GM23338 (cell line): ENCODE measurements around the gene RUFY1. TPM values are rescaled to one million over a fixed set of nuclear protein-coding genes. Genes with fewer than 3 reads are reported as not detected.
A peak's percentile ranks its signal among the peaks of the same experiment; 100 is the strongest.

Experiments used
- ATAC-seq: fragments of 200-7000 bp; cut with Tn5 transposase; 3 replicates; pipeline ENCODE4 v1.9.1; 2020
- DNase-seq: peaks from one replicate; pipeline ENCODE4 v3.0.0-alpha.2; 2015; ENCODE audit warnings: low spot score
- H2AFZ ChIP-seq: fragments of 200-600 bp; sonication (generic); 2 replicates; pipeline ENCODE4 v1.8.0; 2016; ENCODE audit warnings: antibody characterized with exemption, mild to moderate bottlenecking, moderate library complexity
- H3F3A ChIP-seq: fragments of 200-600 bp; sonication (generic); replicated peaks from 2 replicates; pipeline ENCODE4 v1.8.0; 2017; ENCODE audit warnings: antibody characterized with exemption, mixed run types, low read depth
- H3K27ac ChIP-seq: fragments of 200-600 bp; sonication (generic); 2 replicates; pipeline ENCODE4 v1.6.1; 2016; ENCODE audit warnings: low read depth
- H3K27me3 ChIP-seq: fragments of 200-600 bp; sonication (generic); 2 replicates; pipeline ENCODE4 v1.8.0; 2016; ENCODE audit warnings: mild to moderate bottlenecking, mixed run types, moderate library complexity; ENCODE audit not compliant: insufficient read depth
- H3K36me3 ChIP-seq: fragments of 200-600 bp; sonication (generic); 2 replicates; pipeline ENCODE4 v1.8.0; 2016; ENCODE audit warnings: mild to moderate bottlenecking; ENCODE audit not compliant: insufficient read depth
- H3K4me1 ChIP-seq: fragments of 200-600 bp; sonication (generic); 2 replicates; pipeline ENCODE4 v1.8.0; 2016; ENCODE audit warnings: mild to moderate bottlenecking, moderate library complexity; ENCODE audit not compliant: insufficient read depth
- H3K4me2 ChIP-seq: fragments of 200-600 bp; sonication (generic); 2 replicates; pipeline ENCODE4 v1.7.1; 2017; ENCODE audit warnings: mixed run types
- H3K4me3 ChIP-seq: fragments of 200-600 bp; sonication (generic); 2 replicates; pipeline ENCODE4 v1.6.1; 2016; ENCODE audit warnings: mixed run types
- H3K79me2 ChIP-seq: fragments of 200-600 bp; sonication (generic); replicated peaks from 2 replicates; pipeline ENCODE4 v1.8.0; 2017; ENCODE audit warnings: mild to moderate bottlenecking; ENCODE audit not compliant: insufficient read depth
- H3K9me2 ChIP-seq: fragments of 200-600 bp; sonication (generic); 2 replicates; pipeline ENCODE4 v1.8.0; 2017; ENCODE audit not compliant: insufficient read depth
- H4K20me1 ChIP-seq: fragments of 200-600 bp; sonication (generic); replicated peaks from 2 replicates; pipeline ENCODE4 v1.8.0; 2017; ENCODE audit warnings: mild to moderate bottlenecking; ENCODE audit not compliant: insufficient read depth
- H3K27ac Mint-ChIP-seq: 2 replicates; pipeline ENCODE4 v1.8.0; 2020; ENCODE audit warnings: inconsistent platforms, mild to moderate bottlenecking, moderate library complexity, mixed read lengths
- H3K27me3 Mint-ChIP-seq: 3 replicates; pipeline ENCODE4 v1.8.0; 2022; ENCODE audit warnings: low read depth, mild to moderate bottlenecking, moderate library complexity, mixed read lengths, inconsistent platforms; ENCODE audit not compliant: insufficient read depth, poor library complexity
- H3K36me3 Mint-ChIP-seq: 3 replicates; pipeline ENCODE4 v1.8.0; 2021; ENCODE audit warnings: low read depth, mild to moderate bottlenecking, inconsistent platforms, moderate library complexity, mixed read lengths
- H3K4me1 Mint-ChIP-seq: 3 replicates; pipeline ENCODE4 v1.8.0; 2020; ENCODE audit warnings: mild to moderate bottlenecking, inconsistent platforms, mixed read lengths
- H3K4me3 Mint-ChIP-seq: 3 replicates; pipeline ENCODE4 v1.8.0; 2021; ENCODE audit warnings: moderate library complexity, mild to moderate bottlenecking, inconsistent platforms, mixed read lengths
- H3K9me3 Mint-ChIP-seq: 3 replicates; pipeline ENCODE4 v1.8.0; 2020; ENCODE audit warnings: moderate library complexity, mild to moderate bottlenecking, inconsistent platforms, mixed read lengths
- EZH2 ChIP-seq: fragments of 200-600 bp; sonication (generic); IDR thresholded peaks from one replicate; pipeline ENCODE4 v1.8.0; 2017; ENCODE audit warnings: antibody characterized with exemption, mild to moderate bottlenecking, low read depth; ENCODE audit not compliant: unreplicated experiment
- JUNB ChIP-seq: IDR thresholded peaks from one replicate; pipeline ENCODE4 v1.6.1; 2016; ENCODE audit warnings: antibody characterized with exemption; ENCODE audit not compliant: unreplicated experiment
- NANOG ChIP-seq: IDR thresholded peaks from 2 replicates; pipeline ENCODE4 v1.6.1; 2016; ENCODE audit warnings: antibody characterized with exemption, borderline replicate concordance
- POLR2AphosphoS5 ChIP-seq: IDR thresholded peaks from 2 replicates; pipeline ENCODE4 v1.6.1; 2016; ENCODE audit warnings: antibody characterized with exemption, low read depth
- ZNF331 ChIP-seq: fragments of 250-450 bp; sonication (Bioruptor Pico); IDR thresholded peaks from 2 replicates; pipeline ENCODE4 v1.5.0; 2020; ENCODE audit warnings: low read depth, mild to moderate bottlenecking, moderate library complexity
- polyA plus RNA-seq: library from polyadenylated mRNA; unstranded; fragments of >200 nt; fragmentation: Nextera tagmentation; extraction: Ambion mirVana; gene quantifications from 2 replicates; pipeline ENCODE4 v1.2.1, GENCODE V29; 2016
- total RNA-seq: library from RNA; depleted of rRNA; stranded (reverse); fragments of >200 nt; shearing (Covaris generic); gene quantifications from 2 replicates; pipeline ENCODE4 v1.2.3, GENCODE V29; 2014
- TF ChIP-seq, protein P1 (sequence below): IDR thresholded peaks from 2 replicates; pipeline ENCODE4 v1.6.1; 2016; ENCODE audit warnings: antibody characterized with exemption
- TF ChIP-seq, protein P2 (sequence below): IDR thresholded peaks from one replicate; pipeline ENCODE4 v1.6.1; 2018; ENCODE audit warnings: antibody characterized with exemption; ENCODE audit not compliant: unreplicated experiment
- TF ChIP-seq, protein P3 (sequence below): fragments of 250-450 bp; sonication (Bioruptor Pico); IDR thresholded peaks from 2 replicates; pipeline ENCODE4 v1.5.0; 2020; ENCODE audit warnings: mild to moderate bottlenecking, moderate library complexity
- TF ChIP-seq, protein P4 (sequence below), 2 experiments: fragments of 200-600 bp in 1 of 2; sonication (generic) in 1 of 2; conservative IDR thresholded peaks; 2 replicates each; pipeline versions ENCODE4 v1.5.1 to v1.6.1; 2016 to 2017; ENCODE audit warnings: antibody characterized with exemption in 2 of 2, low read depth in 2 of 2, mild to moderate bottlenecking in 2 of 2, moderate library complexity in 1 of 2

Gene RUFY1
- total and polyA plus RNA-seq, 2 experiments from 2014 or later, result 25.3 to 31.6 TPM

DNA sequence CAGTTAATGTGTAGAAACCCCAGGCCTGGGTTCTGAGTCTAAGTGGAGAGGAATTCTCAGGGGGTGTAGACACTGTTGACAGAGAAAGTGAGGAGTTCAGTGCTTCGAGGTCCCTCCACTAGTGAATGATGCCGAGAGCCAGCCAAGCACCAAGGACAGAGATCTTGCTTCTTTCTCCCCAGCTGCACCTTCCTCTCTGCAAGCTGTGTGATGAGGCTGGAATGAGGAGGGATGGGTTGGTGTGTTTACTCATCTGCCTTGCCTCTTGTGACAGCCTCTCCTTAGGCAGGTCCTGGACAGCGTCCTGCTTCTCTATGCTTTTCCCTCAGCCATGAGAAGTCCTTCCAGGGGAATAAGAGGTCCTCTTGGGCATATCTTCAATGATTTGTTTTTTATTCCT is 37.8 kb downstream of the RUFY1 start:
- H3K27me3 ChIP-seq, result no peaks in the 10 kb centered on the region
- H3K79me2 ChIP-seq, result no peaks in the 10 kb centered on the region
- H4K20me1 ChIP-seq, result no peaks in the 10 kb centered on the region
- H3F3A ChIP-seq, result no peaks in the 10 kb centered on the region; the same call in 1 of the 2 replicates
- no peak overlapping the region for H3K27ac Mint-ChIP-seq
- H2AFZ ChIP-seq, result no peak overlapping the region
- no peak overlapping the region for H3K4me3 ChIP-seq
- no peaks in the 10 kb centered on the region for H3K4me1 ChIP-seq
- peaks cover 34% of the 10 kb centered on the region for H3K36me3 ChIP-seq
- H3K9me3 Mint-ChIP-seq, result no peaks in the 10 kb centered on the region
- no peaks in the 10 kb centered on the region for H3K9me2 ChIP-seq
- no peak overlapping the region for H3K4me2 ChIP-seq
- DNase-seq, result no peak
- TF ChIP-seq JUNB, result no peak
- no peak for TF ChIP-seq NANOG
- TF ChIP-seq, protein P1, sequence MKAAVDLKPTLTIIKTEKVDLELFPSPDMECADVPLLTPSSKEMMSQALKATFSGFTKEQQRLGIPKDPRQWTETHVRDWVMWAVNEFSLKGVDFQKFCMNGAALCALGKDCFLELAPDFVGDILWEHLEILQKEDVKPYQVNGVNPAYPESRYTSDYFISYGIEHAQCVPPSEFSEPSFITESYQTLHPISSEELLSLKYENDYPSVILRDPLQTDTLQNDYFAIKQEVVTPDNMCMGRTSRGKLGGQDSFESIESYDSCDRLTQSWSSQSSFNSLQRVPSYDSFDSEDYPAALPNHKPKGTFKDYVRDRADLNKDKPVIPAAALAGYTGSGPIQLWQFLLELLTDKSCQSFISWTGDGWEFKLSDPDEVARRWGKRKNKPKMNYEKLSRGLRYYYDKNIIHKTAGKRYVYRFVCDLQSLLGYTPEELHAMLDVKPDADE, result no peak
- TF ChIP-seq, protein P2, sequence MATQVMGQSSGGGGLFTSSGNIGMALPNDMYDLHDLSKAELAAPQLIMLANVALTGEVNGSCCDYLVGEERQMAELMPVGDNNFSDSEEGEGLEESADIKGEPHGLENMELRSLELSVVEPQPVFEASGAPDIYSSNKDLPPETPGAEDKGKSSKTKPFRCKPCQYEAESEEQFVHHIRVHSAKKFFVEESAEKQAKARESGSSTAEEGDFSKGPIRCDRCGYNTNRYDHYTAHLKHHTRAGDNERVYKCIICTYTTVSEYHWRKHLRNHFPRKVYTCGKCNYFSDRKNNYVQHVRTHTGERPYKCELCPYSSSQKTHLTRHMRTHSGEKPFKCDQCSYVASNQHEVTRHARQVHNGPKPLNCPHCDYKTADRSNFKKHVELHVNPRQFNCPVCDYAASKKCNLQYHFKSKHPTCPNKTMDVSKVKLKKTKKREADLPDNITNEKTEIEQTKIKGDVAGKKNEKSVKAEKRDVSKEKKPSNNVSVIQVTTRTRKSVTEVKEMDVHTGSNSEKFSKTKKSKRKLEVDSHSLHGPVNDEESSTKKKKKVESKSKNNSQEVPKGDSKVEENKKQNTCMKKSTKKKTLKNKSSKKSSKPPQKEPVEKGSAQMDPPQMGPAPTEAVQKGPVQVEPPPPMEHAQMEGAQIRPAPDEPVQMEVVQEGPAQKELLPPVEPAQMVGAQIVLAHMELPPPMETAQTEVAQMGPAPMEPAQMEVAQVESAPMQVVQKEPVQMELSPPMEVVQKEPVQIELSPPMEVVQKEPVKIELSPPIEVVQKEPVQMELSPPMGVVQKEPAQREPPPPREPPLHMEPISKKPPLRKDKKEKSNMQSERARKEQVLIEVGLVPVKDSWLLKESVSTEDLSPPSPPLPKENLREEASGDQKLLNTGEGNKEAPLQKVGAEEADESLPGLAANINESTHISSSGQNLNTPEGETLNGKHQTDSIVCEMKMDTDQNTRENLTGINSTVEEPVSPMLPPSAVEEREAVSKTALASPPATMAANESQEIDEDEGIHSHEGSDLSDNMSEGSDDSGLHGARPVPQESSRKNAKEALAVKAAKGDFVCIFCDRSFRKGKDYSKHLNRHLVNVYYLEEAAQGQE, result peak; percentile 45
- no peaks in the 10 kb centered on the region for H3K4me1 Mint-ChIP-seq
- H3K27ac ChIP-seq, result no peak overlapping the region
- ATAC-seq, result no peak; the same call in 2 of the 3 replicates
- no peak overlapping the region for H3K4me3 Mint-ChIP-seq
- peaks cover 70% of the 10 kb centered on the region for H3K36me3 Mint-ChIP-seq
- peaks cover 6% of the 10 kb centered on the region for H3K27me3 Mint-ChIP-seq

DNA sequence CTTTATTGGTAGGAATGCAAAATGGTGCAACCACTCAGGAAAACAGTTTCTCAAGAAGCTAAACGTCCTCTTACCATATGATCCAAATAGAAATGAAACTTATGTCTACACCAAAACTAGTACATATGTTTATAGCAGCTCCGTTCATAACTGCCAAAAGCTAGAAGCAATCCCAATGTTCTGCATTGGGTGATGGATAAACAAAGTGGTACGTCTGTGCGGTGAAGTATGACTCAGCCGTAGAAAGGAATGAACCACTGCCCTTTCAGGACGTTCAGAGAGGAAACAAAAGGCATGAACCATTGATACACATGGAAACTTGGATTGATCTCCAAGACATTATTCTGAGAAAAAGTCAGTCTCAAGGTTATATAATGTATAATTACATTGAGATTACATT is 45.6 kb downstream of the RUFY1 start:
- H3K9me2 ChIP-seq, result no peaks in the 10 kb centered on the region
- no peak for TF ChIP-seq POLR2AphosphoS5
- TF ChIP-seq, protein P3, sequence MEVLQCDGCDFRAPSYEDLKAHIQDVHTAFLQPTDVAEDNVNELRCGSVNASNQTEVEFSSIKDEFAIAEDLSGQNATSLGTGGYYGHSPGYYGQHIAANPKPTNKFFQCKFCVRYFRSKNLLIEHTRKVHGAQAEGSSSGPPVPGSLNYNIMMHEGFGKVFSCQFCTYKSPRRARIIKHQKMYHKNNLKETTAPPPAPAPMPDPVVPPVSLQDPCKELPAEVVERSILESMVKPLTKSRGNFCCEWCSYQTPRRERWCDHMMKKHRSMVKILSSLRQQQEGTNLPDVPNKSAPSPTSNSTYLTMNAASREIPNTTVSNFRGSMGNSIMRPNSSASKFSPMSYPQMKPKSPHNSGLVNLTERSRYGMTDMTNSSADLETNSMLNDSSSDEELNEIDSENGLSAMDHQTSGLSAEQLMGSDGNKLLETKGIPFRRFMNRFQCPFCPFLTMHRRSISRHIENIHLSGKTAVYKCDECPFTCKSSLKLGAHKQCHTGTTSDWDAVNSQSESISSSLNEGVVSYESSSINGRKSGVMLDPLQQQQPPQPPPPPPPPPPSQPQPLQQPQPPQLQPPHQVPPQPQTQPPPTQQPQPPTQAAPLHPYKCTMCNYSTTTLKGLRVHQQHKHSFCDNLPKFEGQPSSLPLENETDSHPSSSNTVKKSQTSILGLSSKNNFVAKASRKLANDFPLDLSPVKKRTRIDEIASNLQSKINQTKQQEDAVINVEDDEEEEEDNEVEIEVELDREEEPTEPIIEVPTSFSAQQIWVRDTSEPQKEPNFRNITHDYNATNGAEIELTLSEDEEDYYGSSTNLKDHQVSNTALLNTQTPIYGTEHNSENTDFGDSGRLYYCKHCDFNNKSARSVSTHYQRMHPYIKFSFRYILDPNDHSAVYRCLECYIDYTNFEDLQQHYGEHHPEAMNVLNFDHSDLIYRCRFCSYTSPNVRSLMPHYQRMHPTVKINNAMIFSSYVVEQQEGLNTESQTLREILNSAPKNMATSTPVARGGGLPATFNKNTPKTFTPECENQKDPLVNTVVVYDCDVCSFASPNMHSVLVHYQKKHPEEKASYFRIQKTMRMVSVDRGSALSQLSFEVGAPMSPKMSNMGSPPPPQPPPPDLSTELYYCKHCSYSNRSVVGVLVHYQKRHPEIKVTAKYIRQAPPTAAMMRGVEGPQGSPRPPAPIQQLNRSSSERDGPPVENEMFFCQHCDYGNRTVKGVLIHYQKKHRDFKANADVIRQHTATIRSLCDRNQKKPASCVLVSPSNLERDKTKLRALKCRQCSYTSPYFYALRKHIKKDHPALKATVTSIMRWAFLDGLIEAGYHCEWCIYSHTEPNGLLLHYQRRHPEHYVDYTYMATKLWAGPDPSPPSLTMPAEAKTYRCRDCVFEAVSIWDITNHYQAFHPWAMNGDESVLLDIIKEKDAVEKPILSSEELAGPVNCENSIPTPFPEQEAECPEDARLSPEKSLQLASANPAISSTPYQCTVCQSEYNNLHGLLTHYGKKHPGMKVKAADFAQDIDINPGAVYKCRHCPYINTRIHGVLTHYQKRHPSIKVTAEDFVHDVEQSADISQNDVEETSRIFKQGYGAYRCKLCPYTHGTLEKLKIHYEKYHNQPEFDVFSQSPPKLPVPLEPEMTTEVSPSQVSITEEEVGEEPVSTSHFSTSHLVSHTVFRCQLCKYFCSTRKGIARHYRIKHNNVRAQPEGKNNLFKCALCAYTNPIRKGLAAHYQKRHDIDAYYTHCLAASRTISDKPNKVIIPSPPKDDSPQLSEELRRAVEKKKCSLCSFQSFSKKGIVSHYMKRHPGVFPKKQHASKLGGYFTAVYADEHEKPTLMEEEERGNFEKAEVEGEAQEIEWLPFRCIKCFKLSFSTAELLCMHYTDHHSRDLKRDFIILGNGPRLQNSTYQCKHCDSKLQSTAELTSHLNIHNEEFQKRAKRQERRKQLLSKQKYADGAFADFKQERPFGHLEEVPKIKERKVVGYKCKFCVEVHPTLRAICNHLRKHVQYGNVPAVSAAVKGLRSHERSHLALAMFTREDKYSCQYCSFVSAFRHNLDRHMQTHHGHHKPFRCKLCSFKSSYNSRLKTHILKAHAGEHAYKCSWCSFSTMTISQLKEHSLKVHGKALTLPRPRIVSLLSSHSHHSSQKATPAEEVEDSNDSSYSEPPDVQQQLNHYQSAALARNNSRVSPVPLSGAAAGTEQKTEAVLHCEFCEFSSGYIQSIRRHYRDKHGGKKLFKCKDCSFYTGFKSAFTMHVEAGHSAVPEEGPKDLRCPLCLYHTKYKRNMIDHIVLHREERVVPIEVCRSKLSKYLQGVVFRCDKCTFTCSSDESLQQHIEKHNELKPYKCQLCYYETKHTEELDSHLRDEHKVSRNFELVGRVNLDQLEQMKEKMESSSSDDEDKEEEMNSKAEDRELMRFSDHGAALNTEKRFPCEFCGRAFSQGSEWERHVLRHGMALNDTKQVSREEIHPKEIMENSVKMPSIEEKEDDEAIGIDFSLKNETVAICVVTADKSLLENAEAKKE (CRISPR knock-in tag), result no peak
- TF ChIP-seq, protein P4, sequence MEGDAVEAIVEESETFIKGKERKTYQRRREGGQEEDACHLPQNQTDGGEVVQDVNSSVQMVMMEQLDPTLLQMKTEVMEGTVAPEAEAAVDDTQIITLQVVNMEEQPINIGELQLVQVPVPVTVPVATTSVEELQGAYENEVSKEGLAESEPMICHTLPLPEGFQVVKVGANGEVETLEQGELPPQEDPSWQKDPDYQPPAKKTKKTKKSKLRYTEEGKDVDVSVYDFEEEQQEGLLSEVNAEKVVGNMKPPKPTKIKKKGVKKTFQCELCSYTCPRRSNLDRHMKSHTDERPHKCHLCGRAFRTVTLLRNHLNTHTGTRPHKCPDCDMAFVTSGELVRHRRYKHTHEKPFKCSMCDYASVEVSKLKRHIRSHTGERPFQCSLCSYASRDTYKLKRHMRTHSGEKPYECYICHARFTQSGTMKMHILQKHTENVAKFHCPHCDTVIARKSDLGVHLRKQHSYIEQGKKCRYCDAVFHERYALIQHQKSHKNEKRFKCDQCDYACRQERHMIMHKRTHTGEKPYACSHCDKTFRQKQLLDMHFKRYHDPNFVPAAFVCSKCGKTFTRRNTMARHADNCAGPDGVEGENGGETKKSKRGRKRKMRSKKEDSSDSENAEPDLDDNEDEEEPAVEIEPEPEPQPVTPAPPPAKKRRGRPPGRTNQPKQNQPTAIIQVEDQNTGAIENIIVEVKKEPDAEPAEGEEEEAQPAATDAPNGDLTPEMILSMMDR (conservative IDR thresholded peaks at IDR 0.05; ENCODE audit: low read depth in 2 of 2), result no peak
- no peak for TF ChIP-seq NANOG
- no peak for TF ChIP-seq ZNF331
- no peak for TF ChIP-seq EZH2

More for the DNA sequence above, 45.6 kb downstream of the RUFY1 start:
- Histone ChIP-seq H3K4me3 (no peak overlapping the region), H3K27ac (no peak overlapping the region), H3K36me3 (peaks cover 47% of the 10 kb centered on the region), H4K20me1 (no peaks in the 10 kb centered on the region; the same call in 1 of the 2 replicates), H3K4me2 (no peak overlapping the region), H3K79me2 (no peaks in the 10 kb centered on the region; the same call in 1 of the 2 replicates), H2AFZ (no peak overlapping the region), H3F3A (peaks cover 3% of the 10 kb centered on the region; the same call in 1 of the 2 replicates), H3K4me1 (no peaks in the 10 kb centered on the region), H3K27me3 (no peaks in the 10 kb centered on the region)
- H3K4me1 Mint-ChIP-seq, result no peaks in the 10 kb centered on the region
- peaks cover 4% of the 10 kb centered on the region for H3K27me3 Mint-ChIP-seq
- ATAC-seq (no peak), DNase-seq (no peak)
- no peak overlapping the region for H3K27ac Mint-ChIP-seq
- H3K4me3 Mint-ChIP-seq, result no peak overlapping the region
- H3K36me3 Mint-ChIP-seq, result peaks cover 86% of the 10 kb centered on the region
- H3K9me3 Mint-ChIP-seq, result no peaks in the 10 kb centered on the region; the same call in 2 of the 3 replicates
